ENCODE data around the gene MEIS3.

DNA sequence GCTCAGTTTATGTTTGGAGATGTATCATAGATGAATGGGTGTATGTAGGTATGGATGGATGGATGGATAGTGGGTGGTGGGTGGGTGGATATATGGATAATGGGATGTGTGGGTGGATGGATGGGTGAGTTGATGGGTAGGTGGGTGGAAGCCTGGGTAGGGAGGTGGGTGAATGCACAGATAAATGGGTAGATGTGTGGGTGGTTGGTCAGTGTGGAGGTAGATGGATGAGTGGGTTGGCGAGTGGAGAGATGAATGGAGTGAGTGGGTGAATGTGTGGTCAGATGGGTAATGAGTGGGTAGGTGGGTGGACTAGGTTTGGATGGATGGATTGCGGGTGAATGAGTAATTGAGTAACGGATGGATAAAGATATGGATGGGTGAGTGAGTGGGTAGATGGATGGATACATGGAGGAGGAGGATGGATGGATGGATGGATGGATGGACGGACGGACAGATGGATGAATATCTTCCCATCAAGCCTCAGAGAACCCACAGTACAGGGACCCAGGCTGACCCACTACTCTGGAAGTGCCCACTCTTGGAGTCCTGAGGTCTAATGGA lies 13.4 kb downstream of the MEIS3 start:
- TF ChIP-seq POLR2A (IDR thresholded peaks at IDR 0.05; ENCODE audit: low read length) = no peak
- TF ChIP-seq GATA1 (IDR thresholded peaks at IDR 0.05; ENCODE audit: low read depth, low read length) = no peak
